Caco-2 (cell line): Measurements from ENCODE around the gene TFAP2C. TPM values are rescaled to one million over a fixed set of nuclear protein-coding genes. Genes with fewer than 3 reads are reported as not detected.

Experiments used
- BruUV-seq: library from RNA; stranded (reverse); fragments of 400-500 nt; replicated peaks from 2 replicates; lab custom pipeline; 2021; lab: Mats Ljungman, UMichigan
- CTCF ChIA-PET: fragments of 300-600 bp; sonication (Branson Sonifier 250); formaldehyde crosslinking; loops from one replicate; lab custom pipeline; 2022; ENCODE audit warnings: antibody characterized with exemption; lab: Charles Lee
- POLR2A ChIA-PET: fragments of 300-600 bp; sonication (Branson Sonifier 250); formaldehyde crosslinking; loops from one replicate; lab custom pipeline; 2022; ENCODE audit warnings: antibody characterized with exemption; lab: Charles Lee
- DNase-seq, 2 experiments: peaks; one replicate each; pipeline versions ENCODE4 v3.0.0 to v3.0.0-alpha.2; 2020 to 2022
- H3K27me3 ChIP-seq: replicated peaks from 2 replicates; pipeline ENCODE4 v1.6.0; 2011; ENCODE audit warnings: low read length; ENCODE audit not compliant: control insufficient read depth, insufficient read depth
- H3K36me3 ChIP-seq: 2 replicates; pipeline ENCODE4 v1.5.1; 2011; ENCODE audit warnings: low read length; ENCODE audit not compliant: control insufficient read depth, insufficient read depth
- H3K4me1 ChIP-seq: fragments of 250-450 bp; sonication (Bioruptor Pico); 2 replicates; pipeline ENCODE4 v1.5.1; 2020; ENCODE audit warnings: mild to moderate bottlenecking
- H3K4me3 ChIP-seq: 2 replicates; pipeline ENCODE4 v1.5.1; 2011; ENCODE audit warnings: low read depth, mild to moderate bottlenecking, control low read depth, low read length
- H3K9me3 ChIP-seq: fragments of 250-450 bp; sonication (Bioruptor Pico); 2 replicates; pipeline ENCODE4 v1.5.1; 2020; ENCODE audit warnings: mild to moderate bottlenecking, moderate library complexity
- H3K27ac Mint-ChIP-seq: one replicate; pipeline ENCODE4 v1.8.0; 2022; ENCODE audit warnings: mixed read lengths; ENCODE audit not compliant: unreplicated experiment
- H3K27me3 Mint-ChIP-seq: one replicate; pipeline ENCODE4 v1.8.0; 2022; ENCODE audit warnings: mixed read lengths; ENCODE audit not compliant: insufficient read depth, unreplicated experiment
- H3K36me3 Mint-ChIP-seq: one replicate; pipeline ENCODE4 v1.8.0; 2022; ENCODE audit warnings: mild to moderate bottlenecking, mixed read lengths; ENCODE audit not compliant: insufficient read depth, unreplicated experiment
- H3K4me1 Mint-ChIP-seq: one replicate; pipeline ENCODE4 v1.8.0; 2022; ENCODE audit warnings: low read depth, mixed read lengths; ENCODE audit not compliant: unreplicated experiment
- H3K4me3 Mint-ChIP-seq: one replicate; pipeline ENCODE4 v1.8.0; 2022; ENCODE audit warnings: mild to moderate bottlenecking, moderate library complexity, mixed read lengths; ENCODE audit not compliant: unreplicated experiment
- H3K9me3 Mint-ChIP-seq: one replicate; pipeline ENCODE4 v1.8.0; 2022; ENCODE audit warnings: mixed read lengths; ENCODE audit not compliant: unreplicated experiment
- CTCF ChIP-seq, 2 experiments: fragments of 200-600 bp in 1 of 2; IDR thresholded peaks; 1 replicate in 1 of 2; 2 replicates in 1 of 2; pipeline versions ENCODE4 v1.5.1 to v1.8.0; 2011 to 2022; ENCODE audit warnings: antibody characterized with exemption in 1 of 2, control low read depth in 1 of 2, inconsistent platforms in 1 of 2, low read depth in 1 of 2, low read length in 1 of 2, mild to moderate bottlenecking in 1 of 2, moderate library complexity in 1 of 2; ENCODE audit not compliant: insufficient read depth in 1 of 2, severe bottlenecking in 1 of 2, unreplicated experiment in 1 of 2
- intact Hi-C: fragments of 100-400 bp; cut with micrococcal nuclease; formaldehyde crosslinking; loops from one replicate; pipeline ENCODE4 v1.10.0; 2022; ENCODE audit not compliant: unreplicated experiment
- total RNA-seq: library from RNA; stranded (reverse); gene quantifications from 2 replicates; pipeline ENCODE4 v1.2.3, GENCODE V29; 2022

TFAP2C gene
- total RNA-seq, 1 experiment from 2014 or later: 27.9 TPM

- H3K27ac Mint-ChIP-seq: peak overlapping the region; percentile 94
- no peaks in the 10 kb centered on the region for H3K9me3 ChIP-seq
- no peak overlapping the region for H3K4me3 ChIP-seq
- H3K4me1 ChIP-seq: peaks cover 57% of the 10 kb centered on the region
- H3K4me1 Mint-ChIP-seq: peaks cover 64% of the 10 kb centered on the region
- no peaks in the 10 kb centered on the region for H3K27me3 Mint-ChIP-seq
- DNase-seq: peak in 1 of 2 experiments; percentile 44
- intact Hi-C loops: loop anchor here (2.0 kb wide), 1 partner anchor 56 kb away; no protein-coding TSS in a partner anchor
- ChIA-PET CTCF (interaction anchor here (0.6 to 2.4 kb wide), 7 partner anchors 22 to 236 kb away, joined by 3 to 16 read pairs (median 3); partner anchors contain the start of genes AURKA, CSTF1 and TFAP2C), POLR2A (interaction anchor here (0.7 to 2.4 kb wide), 4 partner anchors 8 to 215 kb away, joined by 3 to 11 read pairs (median 4); partner anchors contain the start of genes AURKA and TFAP2C)
- no peaks in the 10 kb centered on the region for H3K36me3 ChIP-seq
- H3K9me3 Mint-ChIP-seq: no peaks in the 10 kb centered on the region
- H3K36me3 Mint-ChIP-seq: peaks cover 14% of the 10 kb centered on the region
- TF ChIP-seq CTCF (IDR thresholded peaks at IDR 0.05; ENCODE audit: insufficient read depth in 1 of 2, low read depth in 1 of 2, low read length in 1 of 2, severe bottlenecking in 1 of 2, unreplicated experiment in 1 of 2): no peak
- BruUV-seq: TSS peak; percentile 83
- H3K4me3 Mint-ChIP-seq: peak overlapping the region; percentile 45
- H3K27me3 ChIP-seq: no peaks in the 10 kb centered on the region
Measured at GRCh38 chr20:56607061-56607704, 21.9 kb upstream of the TFAP2C start.

GRCh38 chr20:56608376-56608775 is 20.7 kb upstream of the TFAP2C start:
- peaks cover 55% of the 10 kb centered on the region for H3K4me1 Mint-ChIP-seq
- no peak for DNase-seq
- H3K9me3 Mint-ChIP-seq: no peaks in the 10 kb centered on the region
- peak overlapping the region; percentile 56 for H3K27ac Mint-ChIP-seq
- intact Hi-C loops: no loop called here
- H3K27me3 Mint-ChIP-seq: no peaks in the 10 kb centered on the region
- Histone ChIP-seq H3K4me1 (peaks cover 57% of the 10 kb centered on the region), H3K4me3 (no peak overlapping the region), H3K9me3 (no peaks in the 10 kb centered on the region), H3K27me3 (no peaks in the 10 kb centered on the region), H3K36me3 (no peaks in the 10 kb centered on the region)
- ChIA-PET CTCF (interaction anchor here (0.7 to 1.4 kb wide), 4 partner anchors 20 to 347 kb away, joined by 3 to 7 read pairs (median 4); partner anchors contain the start of gene TFAP2C), POLR2A (interaction anchor here (0.7 kb wide), 2 partner anchors 68 to 136 kb away, joined by 3 to 6 read pairs; no protein-coding TSS in a partner anchor)
- no peak for TF ChIP-seq CTCF (IDR thresholded peaks at IDR 0.05; ENCODE audit: insufficient read depth in 1 of 2, low read depth in 1 of 2, low read length in 1 of 2, severe bottlenecking in 1 of 2, unreplicated experiment in 1 of 2)
- no peak overlapping the region for H3K4me3 Mint-ChIP-seq
- H3K36me3 Mint-ChIP-seq: peaks cover 9% of the 10 kb centered on the region
- no TSS peak for BruUV-seq

GRCh38 chr20:56609321-56609720 is 19.8 kb upstream of the TFAP2C start:
- POLR2A ChIA-PET: no interaction called here
- intact Hi-C loops: no loop called here
- no peaks in the 10 kb centered on the region for H3K27me3 ChIP-seq
- no peaks in the 10 kb centered on the region for H3K36me3 ChIP-seq
- H3K4me3 ChIP-seq: no peak overlapping the region
- Mint-ChIP-seq H3K27me3 (no peaks in the 10 kb centered on the region), H3K9me3 (no peaks in the 10 kb centered on the region), H3K4me1 (peaks cover 53% of the 10 kb centered on the region), H3K36me3 (peaks cover 8% of the 10 kb centered on the region), H3K4me3 (no peak overlapping the region), H3K27ac (peak overlapping the region; percentile 56)
- no peak for DNase-seq
- BruUV-seq: no TSS peak
- TF ChIP-seq CTCF (IDR thresholded peaks at IDR 0.05; ENCODE audit: insufficient read depth in 1 of 2, low read depth in 1 of 2, low read length in 1 of 2, severe bottlenecking in 1 of 2, unreplicated experiment in 1 of 2): no peak
- H3K9me3 ChIP-seq: no peaks in the 10 kb centered on the region
- CTCF ChIA-PET: interaction anchor here (0.8 to 1.4 kb wide), 3 partner anchors 19 to 59 kb away, joined by 3 to 7 read pairs (median 3); partner anchors contain the start of gene TFAP2C
- H3K4me1 ChIP-seq: peaks cover 54% of the 10 kb centered on the region
